Measurements from ENCODE around the gene LYST. TPM values are rescaled to one million over a fixed set of nuclear protein-coding genes. Genes with fewer than 3 reads are reported as not detected.

The LYST gene
- total RNA-seq, 1 donor = 30.4 TPM

- no peak for TF ChIP-seq CTCF (IDR thresholded peaks at IDR 0.05; ENCODE audit: insufficient read depth, low read length)
- H3K4me3 ChIP-seq (ENCODE audit: low read depth, low read length) = no peak overlapping the region
- DNase-seq (ENCODE audit: low read depth) = no peak
Observed at GRCh38 chr1:235875036-235875597, 8.4 kb upstream of the LYST start.

- no peak overlapping the region for H3K4me3 ChIP-seq (ENCODE audit: low read depth, low read length)
- no peak for TF ChIP-seq CTCF (IDR thresholded peaks at IDR 0.05; ENCODE audit: insufficient read depth, low read length)
- DNase-seq (ENCODE audit: low read depth) = no peak
Observed at GRCh38 chr1:235874261-235874660, 7.6 kb upstream of the LYST start.

- TF ChIP-seq CTCF (IDR thresholded peaks at IDR 0.05; ENCODE audit: insufficient read depth, low read length) = no peak
- no peak overlapping the region for H3K4me3 ChIP-seq (ENCODE audit: low read depth, low read length)
- no peak for DNase-seq (ENCODE audit: low read depth)
Observed at GRCh38 chr1:235873571-235873970, 6.9 kb upstream of the LYST start.

- no peak for TF ChIP-seq CTCF (IDR thresholded peaks at IDR 0.05; ENCODE audit: insufficient read depth, low read length)
- no peak overlapping the region for H3K4me3 ChIP-seq (ENCODE audit: low read depth, low read length)
- DNase-seq (ENCODE audit: low read depth) = no peak
Observed at GRCh38 chr1:235873045-235873444, 6.3 kb upstream of the LYST start.

GRCh38 chr1:235872270-235872669 is 5.6 kb upstream of the LYST start:
- TF ChIP-seq CTCF (IDR thresholded peaks at IDR 0.05; ENCODE audit: insufficient read depth, low read length) = no peak
- no peak overlapping the region for H3K4me3 ChIP-seq (ENCODE audit: low read depth, low read length)
- no peak for DNase-seq (ENCODE audit: low read depth)

DNA sequence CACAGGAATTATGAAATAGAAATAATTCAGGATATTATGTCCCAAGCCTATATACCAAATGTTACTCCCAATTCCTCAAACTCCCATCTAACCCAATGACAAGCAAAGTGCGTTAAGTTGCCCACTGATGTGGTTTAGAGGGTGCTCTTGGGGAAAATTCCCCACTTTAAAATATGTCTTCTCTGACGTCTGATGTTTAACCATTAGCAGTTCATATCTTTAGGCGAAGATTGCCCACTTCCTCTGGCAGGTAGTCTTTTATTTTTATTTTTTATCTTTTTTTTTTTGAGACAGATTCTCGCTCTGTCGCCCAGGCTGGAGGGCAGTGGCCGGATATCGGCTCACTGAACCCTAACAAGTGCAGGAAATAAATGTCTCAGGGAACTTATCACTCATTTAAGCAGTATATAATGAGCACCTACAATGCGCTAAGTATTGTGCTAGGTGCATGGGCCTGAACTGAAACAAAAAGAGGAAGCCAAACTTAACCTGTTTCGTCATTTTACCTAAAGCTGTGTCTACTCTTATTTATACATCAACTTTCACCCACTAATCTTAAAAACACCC is 1.3 kb upstream of the LYST start:
- no peak for TF ChIP-seq CTCF (IDR thresholded peaks at IDR 0.05; ENCODE audit: insufficient read depth, low read length)
- H3K4me3 ChIP-seq (ENCODE audit: low read depth, low read length) = no peak overlapping the region
- DNase-seq (ENCODE audit: low read depth) = no peak
